Hepatocyte (in vitro differentiated cells): ENCODE results near the gene REN.

Experiments used
- CTCF ChIP-seq: fragments of 200-600 bp; sonication (generic); IDR thresholded peaks from 2 replicates; pipeline ENCODE4 v1.5.1; 2016; ENCODE audit warnings: antibody characterized with exemption, mild to moderate bottlenecking; ENCODE audit not compliant: poor library complexity
- EZH2 ChIP-seq: fragments of 200-600 bp; sonication (generic); IDR thresholded peaks from 2 replicates; pipeline ENCODE4 v1.6.1; 2016; ENCODE audit warnings: antibody characterized with exemption, mild to moderate bottlenecking, borderline replicate concordance
- EZH2phosphoT487 ChIP-seq: fragments of 200-600 bp; sonication (generic); IDR thresholded peaks from one replicate; pipeline ENCODE4 v1.6.1; 2018; ENCODE audit warnings: antibody characterized with exemption, mild to moderate bottlenecking, low read depth, moderate library complexity; ENCODE audit not compliant: unreplicated experiment, severe bottlenecking

- TF ChIP-seq CTCF = no peak
- no peak for TF ChIP-seq EZH2
- no peak for TF ChIP-seq EZH2phosphoT487
Observed at GRCh38 chr1:204107892-204108291, 58.2 kb downstream of the REN start.
